ENCODE data around the gene ADAMTS18.

The ADAMTS18 gene

DNA sequence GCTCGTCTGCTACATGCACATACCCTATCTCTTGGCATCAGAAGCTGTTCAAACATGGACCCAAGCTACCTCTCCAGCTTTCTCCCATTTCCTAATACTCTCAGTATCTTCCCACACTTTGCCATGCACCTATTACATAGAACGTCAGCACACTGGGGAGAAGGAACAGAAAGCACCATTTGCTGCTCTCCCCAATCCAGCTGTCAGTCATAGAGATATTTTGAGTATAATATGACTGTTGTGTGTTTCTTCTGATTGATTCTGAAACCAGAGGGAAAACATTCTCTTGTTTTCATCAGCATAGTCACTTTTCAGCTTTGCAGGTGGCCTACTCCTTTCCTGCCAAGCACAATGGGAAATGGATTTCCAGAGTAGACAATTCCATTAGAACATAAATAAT, 107.1 kb downstream of the ADAMTS18 start:
- no peak for DNase-seq (ENCODE audit: low read depth in 2 of 2)

DNA sequence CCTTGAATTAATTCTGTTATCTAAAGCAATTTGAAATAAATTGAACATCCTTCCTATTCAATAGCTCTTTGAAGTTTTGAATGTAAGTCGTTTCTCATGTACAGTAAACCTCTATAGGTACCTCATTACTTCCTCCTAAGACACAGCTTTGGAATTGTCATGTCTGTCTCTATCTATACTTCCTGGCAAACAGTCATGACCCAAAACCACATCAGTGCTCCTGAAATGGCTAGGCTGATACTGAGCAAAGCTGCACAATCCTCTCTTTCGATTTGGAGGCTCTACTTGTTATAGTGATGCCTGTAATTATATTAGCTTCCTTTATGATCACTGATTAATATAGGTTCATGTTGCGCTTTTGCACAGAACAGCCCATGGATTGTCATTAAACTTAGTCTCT, 110.1 kb downstream of the ADAMTS18 start:
- no peak for DNase-seq (ENCODE audit: low read depth in 2 of 2)

- DNase-seq (ENCODE audit: low read depth in 2 of 2) = no peak
Measured at GRCh38 chr16:77323695-77324094, 111.1 kb downstream of the ADAMTS18 start.

DNA sequence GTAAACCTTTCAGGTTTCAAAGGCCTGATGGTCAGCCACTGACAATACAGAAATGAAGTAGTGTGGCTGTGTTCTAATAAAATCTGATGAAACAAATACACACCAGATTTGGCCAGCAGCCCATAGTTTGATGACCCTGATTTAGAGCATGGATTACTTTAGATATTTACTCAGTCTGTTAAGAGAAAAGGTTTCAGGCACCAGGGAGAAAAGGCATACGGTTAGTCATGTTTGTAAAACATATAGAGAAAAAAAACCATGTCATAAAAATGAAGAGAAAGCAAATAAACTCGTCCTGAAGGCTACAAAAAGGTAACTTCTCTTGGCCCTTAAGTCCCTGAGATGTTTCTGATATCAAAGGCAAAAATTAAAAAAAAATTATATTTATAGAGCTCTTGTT, 112.1 kb downstream of the ADAMTS18 start:
- no peak for DNase-seq (ENCODE audit: low read depth in 2 of 2)

DNA sequence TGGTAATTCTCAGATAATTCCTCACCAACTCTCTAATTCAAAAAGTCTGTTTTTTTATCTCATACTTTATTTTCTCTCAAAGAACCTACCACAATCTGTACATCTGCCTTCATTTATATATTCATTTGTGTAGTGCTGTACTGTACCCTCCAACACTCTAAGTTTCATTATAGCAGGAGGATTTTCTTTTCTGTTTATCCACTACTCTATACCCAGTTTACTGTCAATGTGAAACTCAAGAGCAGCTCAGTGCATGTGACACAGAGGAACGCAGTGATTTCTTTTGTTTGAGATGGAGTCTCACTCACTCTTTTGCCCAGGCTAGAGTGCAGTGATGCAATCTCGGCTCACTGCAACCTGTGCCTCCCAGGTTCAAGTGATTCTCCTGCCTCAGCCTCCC, 117.8 kb downstream of the ADAMTS18 start:
- DNase-seq (ENCODE audit: low read depth in 2 of 2) = no peak

DNA sequence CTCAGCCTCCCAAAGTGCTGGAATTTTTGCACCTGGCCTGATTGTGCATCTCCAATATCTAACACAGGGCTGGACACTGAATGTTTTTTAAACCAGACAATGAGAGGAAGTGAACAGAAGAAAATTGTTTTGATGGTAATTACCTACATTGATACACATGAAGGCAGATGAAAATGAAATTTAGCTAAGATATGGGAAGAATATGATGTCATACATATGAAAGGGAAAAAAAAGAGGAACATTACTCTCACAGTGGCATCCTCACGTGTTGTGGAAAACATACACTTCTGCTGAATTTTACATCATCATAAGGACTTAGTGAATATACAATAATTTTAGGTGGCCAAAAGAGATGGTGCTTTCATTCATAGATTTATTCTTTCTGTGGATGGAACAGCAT, 124.0 kb downstream of the ADAMTS18 start:
- no peak for DNase-seq (ENCODE audit: low read depth in 2 of 2)

DNA sequence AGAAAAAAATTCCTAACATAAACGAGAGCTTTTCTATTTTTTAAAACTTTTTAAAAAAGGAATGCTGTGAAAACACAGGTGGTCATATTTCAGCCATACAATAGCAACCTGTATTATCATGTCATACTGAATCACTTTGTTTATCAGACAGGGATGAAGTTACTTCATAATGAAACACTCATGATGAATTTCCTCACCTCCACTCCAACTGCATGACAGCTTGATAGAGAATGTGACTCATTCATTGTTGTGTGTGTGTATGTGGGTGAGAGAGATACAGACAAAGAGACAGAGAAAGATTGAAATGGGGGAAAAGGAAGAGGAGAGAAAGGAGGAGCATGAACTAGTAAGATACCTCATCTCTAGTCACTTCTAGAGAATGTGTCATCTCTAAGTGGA, 126.7 kb downstream of the ADAMTS18 start:
- no peak for DNase-seq (ENCODE audit: low read depth in 2 of 2)

DNA sequence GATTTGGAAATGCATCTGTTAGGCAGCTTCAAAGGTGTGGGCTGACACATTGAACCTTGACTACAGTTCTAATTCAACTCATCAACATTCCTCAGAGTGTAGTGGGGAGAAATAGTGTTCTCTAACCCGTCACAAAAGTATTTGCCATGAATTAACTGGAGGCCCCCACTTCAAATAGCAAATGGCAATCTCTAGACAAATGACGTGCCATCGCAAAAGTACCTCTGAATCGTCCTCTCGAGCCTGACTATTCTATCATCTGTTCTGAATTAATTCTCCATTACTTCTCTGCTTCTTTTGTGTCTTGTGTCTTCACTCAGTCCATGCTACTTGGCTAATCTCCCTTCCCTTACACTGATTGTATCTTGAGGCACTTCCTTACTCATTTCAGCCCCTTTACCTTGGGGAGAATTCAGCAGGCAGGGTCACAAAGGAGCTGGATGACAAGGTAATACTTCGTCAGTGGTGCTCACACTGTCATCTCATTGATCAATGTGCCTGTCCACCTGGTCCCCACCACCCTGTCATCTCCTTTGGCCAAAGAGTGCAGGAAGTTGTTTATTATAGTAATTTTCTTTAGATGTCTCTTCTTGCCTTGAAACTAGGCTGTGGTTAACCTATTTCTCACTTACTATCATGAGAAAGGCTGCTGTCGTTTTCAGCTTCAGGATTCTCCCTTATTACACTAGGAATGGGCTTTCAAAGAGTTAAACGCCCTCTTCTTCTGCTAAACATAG, 127.2 kb downstream of the ADAMTS18 start:
- DNase-seq (ENCODE audit: low read depth in 2 of 2) = no peak

DNA sequence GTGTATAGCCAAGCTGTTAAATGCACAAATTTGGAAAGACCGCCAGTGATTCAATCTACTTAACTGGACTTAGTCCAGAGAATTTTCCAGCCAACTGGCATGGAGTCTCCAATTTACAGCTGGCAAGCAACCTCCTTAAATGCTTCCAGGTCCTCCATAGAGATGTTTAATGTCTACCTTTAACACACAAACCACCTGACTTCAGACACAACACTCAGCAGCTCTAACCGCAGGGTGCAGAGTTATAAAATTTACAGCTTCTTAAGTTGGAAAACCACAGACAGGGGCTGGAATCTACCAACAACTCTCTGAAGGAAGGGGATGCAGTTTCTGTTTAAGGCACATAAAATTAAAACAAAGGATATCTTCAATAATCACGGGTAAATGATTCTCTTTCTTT, 128.8 kb downstream of the ADAMTS18 start:
- DNase-seq (ENCODE audit: low read depth in 2 of 2) = no peak

GRCh38 chr16:77304877-77305276, 130.0 kb downstream of the ADAMTS18 start:
- no peak for DNase-seq (ENCODE audit: low read depth in 2 of 2)

GRCh38 chr16:77304134-77304533, 130.7 kb downstream of the ADAMTS18 start:
- no peak for DNase-seq (ENCODE audit: low read depth in 2 of 2)

GRCh38 chr16:77302674-77303073, 132.2 kb downstream of the ADAMTS18 start:
- no peak for DNase-seq (ENCODE audit: low read depth in 2 of 2)

DNA sequence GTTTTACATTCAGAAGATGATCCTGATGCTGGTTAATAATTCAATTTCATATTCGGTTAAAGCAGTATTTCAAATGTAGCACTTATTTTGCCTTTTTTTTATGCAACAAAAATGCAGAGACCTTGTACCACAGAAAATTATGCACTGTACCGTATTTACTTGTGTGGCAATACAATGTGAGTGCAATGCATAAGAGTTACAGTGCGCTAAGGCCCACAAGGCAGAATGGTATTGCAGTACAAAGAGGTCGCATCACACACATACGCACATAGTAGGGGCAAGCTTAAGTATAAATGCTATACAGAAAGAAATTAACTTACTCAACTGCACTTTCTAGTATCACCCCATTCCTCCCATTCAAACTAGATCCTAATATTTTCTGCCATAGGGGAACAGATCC, 132.6 kb downstream of the ADAMTS18 start:
- DNase-seq (ENCODE audit: low read depth in 2 of 2) = no peak

DNA sequence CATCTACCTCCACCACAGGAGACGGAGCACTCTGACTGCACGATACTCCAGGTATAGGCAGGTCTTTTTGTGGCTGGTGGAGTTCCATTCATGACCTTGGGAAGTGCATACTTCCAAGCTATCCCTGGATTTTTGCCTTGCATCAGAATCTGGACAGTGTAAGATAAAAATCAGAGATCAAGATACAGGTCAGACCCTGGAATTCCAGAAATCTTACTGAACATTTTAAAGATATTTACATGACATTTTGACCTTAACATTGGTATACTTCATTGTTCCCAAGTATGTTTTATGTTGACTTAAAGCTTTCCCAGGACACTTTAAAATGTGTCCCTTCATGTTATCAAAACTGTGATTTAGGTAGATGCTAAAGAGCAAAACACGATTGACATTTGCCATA, 134.6 kb downstream of the ADAMTS18 start:
- no peak for DNase-seq (ENCODE audit: low read depth in 2 of 2)

GRCh38 chr16:77299395-77299794, 135.4 kb downstream of the ADAMTS18 start:
- DNase-seq (ENCODE audit: low read depth in 2 of 2) = no peak

DNA sequence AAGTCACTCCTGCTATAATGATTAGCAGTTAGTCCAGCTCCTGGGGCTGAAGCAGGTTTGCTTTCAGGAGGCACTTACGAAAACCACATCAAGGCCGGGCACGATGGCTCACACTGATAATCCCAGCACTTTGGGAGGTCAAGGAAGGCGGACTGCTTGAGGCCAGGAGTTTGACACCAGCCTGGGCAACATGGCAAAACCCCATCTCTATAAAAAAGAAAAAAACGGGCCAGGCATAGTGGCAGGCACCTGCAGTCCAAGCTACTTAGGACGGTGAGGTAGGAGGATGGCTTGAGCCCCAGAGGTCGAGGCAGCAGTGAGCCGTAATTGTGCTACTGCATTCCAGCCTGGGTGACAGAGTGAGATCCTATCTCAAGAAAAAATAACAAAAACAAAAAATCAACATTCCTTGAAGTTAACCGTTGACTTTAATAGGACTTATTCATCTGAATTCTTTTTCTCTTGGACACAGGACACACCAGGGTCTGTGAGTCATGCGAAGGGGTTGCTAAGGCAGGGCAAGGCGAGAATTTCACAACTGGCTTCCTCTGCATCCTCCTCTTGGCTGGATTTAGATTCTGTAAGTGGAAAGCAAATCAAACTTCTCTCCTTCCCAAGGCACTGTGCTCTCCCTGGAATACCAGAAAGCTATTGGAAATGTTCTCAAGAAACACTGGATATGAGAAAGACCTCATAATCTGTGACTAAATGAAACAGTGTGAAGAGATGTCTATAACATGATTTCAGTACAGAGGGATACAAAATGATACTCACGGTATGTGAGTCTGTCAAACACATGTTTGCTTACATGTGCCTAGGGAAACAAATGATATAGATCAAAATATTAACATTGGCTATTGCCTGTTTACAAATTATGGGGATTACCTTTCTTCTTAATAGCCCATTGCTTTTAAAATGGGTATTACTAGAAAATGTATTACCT, 136.1 kb downstream of the ADAMTS18 start:
- DNase-seq (ENCODE audit: low read depth in 2 of 2) = no peak

DNA sequence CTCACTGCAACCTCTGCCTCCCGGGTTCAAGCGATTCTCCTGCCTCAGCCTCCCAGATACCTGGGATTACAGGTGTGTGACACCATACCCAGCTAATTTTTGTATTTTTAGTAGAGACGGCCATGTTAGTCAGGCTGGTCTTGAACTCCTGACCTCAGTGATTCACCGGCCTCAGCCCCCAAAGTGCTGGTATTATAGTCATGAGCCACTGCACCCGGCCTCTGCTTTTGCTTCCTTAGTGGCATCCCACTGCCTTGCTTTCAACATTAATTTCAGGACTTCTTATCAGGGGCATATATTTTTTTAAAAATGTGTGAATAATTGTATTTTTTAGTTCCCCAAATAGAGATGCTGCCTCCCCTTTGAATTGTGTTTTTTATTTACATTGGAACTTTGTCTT, 136.8 kb downstream of the ADAMTS18 start:
- DNase-seq (ENCODE audit: low read depth in 2 of 2) = no peak

DNA sequence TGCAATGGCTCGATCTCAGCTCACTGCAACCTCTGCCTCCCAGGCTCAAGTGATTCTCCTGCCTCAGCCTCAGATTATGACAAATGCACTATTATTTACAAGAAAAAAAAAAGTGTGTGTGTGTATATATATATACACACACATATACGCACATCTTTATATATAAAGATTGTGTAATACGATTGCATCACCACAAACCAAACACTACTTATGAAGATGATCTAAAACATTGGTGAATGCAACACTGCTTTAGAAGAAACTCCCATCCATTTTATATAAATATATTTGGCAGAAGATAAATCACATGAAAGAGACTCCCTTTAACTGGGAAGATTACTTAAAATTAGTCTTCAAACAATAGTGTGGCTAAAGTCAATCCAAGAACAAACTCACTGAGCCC, 138.9 kb downstream of the ADAMTS18 start:
- DNase-seq (ENCODE audit: low read depth in 2 of 2) = no peak

DNA sequence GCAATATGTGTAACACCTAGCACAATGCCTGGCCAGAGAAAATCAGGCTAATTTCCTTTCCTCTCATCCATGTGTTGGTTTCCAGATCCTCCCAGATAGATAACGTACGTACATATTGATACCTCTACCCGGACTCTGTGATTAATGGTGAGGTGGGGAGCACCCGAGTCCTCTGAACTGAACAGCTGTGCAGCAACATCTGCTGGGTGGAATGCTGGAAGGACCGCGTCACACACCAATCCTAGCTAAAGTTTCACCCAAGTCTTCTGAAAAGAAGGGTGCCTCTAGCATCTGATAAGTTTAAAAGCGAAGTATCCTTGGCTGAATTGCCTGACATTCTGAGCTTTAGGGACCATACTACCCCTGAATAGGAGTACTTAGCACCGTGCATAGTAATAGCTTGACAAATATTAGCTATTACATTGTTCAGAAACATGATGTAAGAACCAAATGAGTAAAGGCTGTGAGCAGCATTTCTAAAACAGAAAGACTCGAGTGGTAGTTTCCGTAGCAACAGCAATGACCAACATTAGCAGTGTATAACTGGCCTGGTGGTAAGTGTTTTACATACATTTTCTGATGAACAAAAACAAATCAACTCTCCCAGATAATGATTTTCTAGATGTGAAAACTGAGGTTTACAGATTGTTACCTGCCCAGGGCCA, 144.3 kb downstream of the ADAMTS18 start:
- DNase-seq (ENCODE audit: low read depth in 2 of 2) = no peak

DNA sequence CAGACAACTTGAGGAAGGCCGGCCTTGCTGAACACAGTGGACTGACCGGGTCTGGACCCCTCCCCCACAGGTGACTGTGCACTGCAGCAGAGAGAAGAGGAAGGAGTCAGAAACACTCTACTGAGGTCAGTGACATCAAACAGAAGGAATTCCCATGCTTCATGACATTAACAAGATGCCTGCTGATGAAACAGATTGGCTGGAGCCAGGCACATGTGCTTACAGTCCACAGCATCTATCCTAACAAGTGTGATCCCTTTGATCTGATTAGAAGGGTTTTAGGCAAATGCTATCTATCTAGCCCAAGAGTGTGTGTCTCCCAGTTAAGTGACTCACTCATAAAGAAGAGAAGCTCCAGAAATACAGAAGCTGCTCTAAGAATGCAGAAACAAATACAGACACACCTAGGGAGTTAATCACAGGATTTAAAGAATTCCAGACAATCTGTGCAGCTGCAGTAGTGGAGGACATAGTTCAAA, 145.5 kb downstream of the ADAMTS18 start:
- DNase-seq (ENCODE audit: low read depth in 2 of 2) = no peak

- no peak for DNase-seq (ENCODE audit: low read depth in 2 of 2)
Measured at GRCh38 chr16:77288222-77288621, 146.6 kb downstream of the ADAMTS18 start.

- no peak for DNase-seq (ENCODE audit: low read depth in 2 of 2)
Measured at GRCh38 chr16:77285676-77286075, 149.2 kb downstream of the ADAMTS18 start.

Measured in activated CD4-positive, alpha-beta T cell treated with anti-CD3 and anti-CD28 coated beads for 24 hours (primary cell).